AG04450 (cell line): ENCODE measurements around the gene PC. TPM values are rescaled to one million over a fixed set of nuclear protein-coding genes. Genes with fewer than 3 reads are reported as not detected.

ENCODE experiments used
- CTCF ChIA-PET: fragments of 300-600, 350-600 bp; formaldehyde crosslinking; extraction: SDS; loops from one replicate; lab custom pipeline; 2022; ENCODE audit warnings: antibody characterized with exemption, inconsistent platforms; lab: Charles Lee
- POLR2A ChIA-PET: fragments of 350-600 bp; formaldehyde crosslinking; extraction: SDS; loops from one replicate; lab custom pipeline; 2021; ENCODE audit warnings: antibody characterized with exemption, inconsistent platforms; lab: Yijun Ruan, JAX
- DNase-seq: peaks from one replicate; pipeline ENCODE4 v3.0.0-alpha.2; 2011; ENCODE audit warnings: low read depth, low spot score
- H3K27ac ChIP-seq: one replicate; pipeline ENCODE4 v1.5.1; 2012; ENCODE audit warnings: low read depth, low read length, control low read depth
- H3K27me3 ChIP-seq: one replicate; pipeline ENCODE4 v1.6.0; 2012; ENCODE audit warnings: low read length; ENCODE audit not compliant: control insufficient read depth, insufficient read depth
- H3K4me3 ChIP-seq: 2 replicates; pipeline ENCODE4 v1.5.1; 2011; ENCODE audit warnings: mild to moderate bottlenecking, low read depth, low read length, control low read depth
- H3K9me3 ChIP-seq: 2 replicates; pipeline ENCODE4 v1.5.1; 2012; ENCODE audit warnings: low read length; ENCODE audit not compliant: control insufficient read depth, insufficient read depth
- CTCF ChIP-seq: IDR thresholded peaks from 2 replicates; pipeline ENCODE4 v1.5.1; 2011; ENCODE audit warnings: low read depth, low read length, control low read depth, inconsistent platforms
- polyA plus RNA-seq: library from polyadenylated mRNA; depleted of rRNA; stranded (reverse); fragments of >200 nt; gene quantifications from 2 replicates; pipeline ENCODE4 v1.2.3, GENCODE V29; 2011

The PC gene
- polyA plus RNA-seq, 1 experiment, result 12.1 TPM

GRCh38 chr11:66953081-66953833 lies 4.9 kb downstream of the PC start:
- no peak overlapping the region for H3K4me3 ChIP-seq
- no peak overlapping the region for H3K27ac ChIP-seq
- CTCF ChIA-PET, result interaction anchor here (0.9 to 1.0 kb wide), 2 partner anchors 17 to 100 kb away, joined by 3 read pairs; no protein-coding TSS in a partner anchor
- no peak for DNase-seq
- no peak for TF ChIP-seq CTCF
- POLR2A ChIA-PET, result no interaction called here
- no peaks in the 10 kb centered on the region; the same call in 1 of the 2 replicates for H3K9me3 ChIP-seq
- no peaks in the 10 kb centered on the region for H3K27me3 ChIP-seq

- Histone ChIP-seq H3K27ac (no peak overlapping the region), H3K4me3 (no peak overlapping the region), H3K27me3 (no peaks in the 10 kb centered on the region), H3K9me3 (no peaks in the 10 kb centered on the region)
- DNase-seq, result no peak
- ChIA-PET CTCF (interaction anchor here (0.6 kb wide), 1 partner anchor 218 kb away, joined by 8 read pairs; no protein-coding TSS in a partner anchor), POLR2A (interaction anchor here (0.6 to 0.7 kb wide), 2 partner anchors 9 to 17 kb away, joined by 4 read pairs; no protein-coding TSS in a partner anchor)
- no peak for TF ChIP-seq CTCF
Observed at GRCh38 chr11:66951927-66952337, 6.3 kb downstream of the PC start.

GRCh38 chr11:66951135-66951534 lies 7.0 kb downstream of the PC start:
- POLR2A ChIA-PET, result interaction anchor here (0.6 kb wide), 2 partner anchors 16 to 28 kb away, joined by 4 to 5 read pairs; no protein-coding TSS in a partner anchor
- H3K4me3 ChIP-seq, result no peak overlapping the region
- no peak for TF ChIP-seq CTCF
- H3K27me3 ChIP-seq, result no peaks in the 10 kb centered on the region
- CTCF ChIA-PET, result interaction anchor here (1.1 to 1.2 kb wide), 2 partner anchors 69 to 71 kb away, joined by 3 read pairs; no protein-coding TSS in a partner anchor
- DNase-seq, result no peak
- no peaks in the 10 kb centered on the region; the same call in 1 of the 2 replicates for H3K9me3 ChIP-seq
- no peak overlapping the region for H3K27ac ChIP-seq

GRCh38 chr11:66950112-66950535 lies 8.1 kb downstream of the PC start:
- Histone ChIP-seq H3K27ac (peak overlapping the region; percentile 62), H3K9me3 (no peaks in the 10 kb centered on the region; the same call in 1 of the 2 replicates), H3K4me3 (no peak overlapping the region), H3K27me3 (no peaks in the 10 kb centered on the region)
- no peak for DNase-seq
- ChIA-PET CTCF (interaction anchor here (1.2 kb wide), 1 partner anchor 72 kb away, joined by 3 read pairs; no protein-coding TSS in a partner anchor), POLR2A (interaction anchor here (0.6 kb wide), 1 partner anchor 16 kb away, joined by 5 read pairs; no protein-coding TSS in a partner anchor)
- no peak for TF ChIP-seq CTCF
